A673 (cell line): Measurements from ENCODE around the gene PCDHB6. TPM values are rescaled to one million over a fixed set of nuclear protein-coding genes. Genes with fewer than 3 reads are reported as not detected.

Experiments used
- total RNA-seq: library from RNA; stranded (reverse); gene quantifications from 2 replicates; pipeline ENCODE4 v1.2.3, GENCODE V29; 2021

Gene PCDHB6
- total RNA-seq, 1 experiment from 2014 or later = 7.3 TPM

Other genes with a start within 250 kb of the PCDHB6 start
- 7.2 and 8.8 TPM in 2 replicates for gene PCDHAC1, start 223.8 kb upstream of the PCDHB6 start, total RNA-seq
- 6.8 and 7.1 TPM in 2 replicates for gene PCDHAC2, start 183.6 kb upstream of the PCDHB6 start, total RNA-seq
- gene PCDHB1, start 98.7 kb upstream of the PCDHB6 start, total RNA-seq = 0.04 and 0.06 TPM in 2 replicates
- 31.3 and 35.0 TPM in 2 replicates for gene PCDHB2, start 55.4 kb upstream of the PCDHB6 start, total RNA-seq
- gene PCDHB3, start 49.6 kb upstream of the PCDHB6 start, total RNA-seq = 2.6 and 4.9 TPM in 2 replicates
- gene PCDHB4, start 28.2 kb upstream of the PCDHB6 start, total RNA-seq = 2.4 and 2.7 TPM in 2 replicates
- 21.0 and 23.6 TPM in 2 replicates for gene PCDHB5, start 14.9 kb upstream of the PCDHB6 start, total RNA-seq
- gene PCDHB7, start 22.6 kb downstream of the PCDHB6 start, total RNA-seq = 2.0 and 2.3 TPM in 2 replicates
- gene PCDHB8, start 27.7 kb downstream of the PCDHB6 start, total RNA-seq = 7.7 and 8.5 TPM in 2 replicates
- gene PCDHB16, start 32.3 kb downstream of the PCDHB6 start, total RNA-seq = 11.3 and 12.8 TPM in 2 replicates
- gene PCDHB9, start 37.1 kb downstream of the PCDHB6 start, total RNA-seq = 5.6 and 7.9 TPM in 2 replicates
- 2.7 and 2.8 TPM in 2 replicates for gene PCDHB10, start 42.3 kb downstream of the PCDHB6 start, total RNA-seq
- 14.2 and 15.3 TPM in 2 replicates for gene PCDHB11, start 49.6 kb downstream of the PCDHB6 start, total RNA-seq
- 5.1 and 6.7 TPM in 2 replicates for gene PCDHB12, start 58.7 kb downstream of the PCDHB6 start, total RNA-seq
- 1.8 and 2.5 TPM in 2 replicates for gene PCDHB13, start 63.9 kb downstream of the PCDHB6 start, total RNA-seq
- 6.9 and 7.4 TPM in 2 replicates for gene PCDHB14, start 73.3 kb downstream of the PCDHB6 start, total RNA-seq
- 1.2 and 2.3 TPM in 2 replicates for gene PCDHB15, start 95.3 kb downstream of the PCDHB6 start, total RNA-seq
- gene SLC25A2, start 154.0 kb downstream of the PCDHB6 start, total RNA-seq = 0.88 and 1.0 TPM in 2 replicates
- gene TAF7, start 170.7 kb downstream of the PCDHB6 start, total RNA-seq = 73.4 and 78.3 TPM in 2 replicates
- gene PCDHGA1, start 180.5 kb downstream of the PCDHB6 start, total RNA-seq = 2.2 and 2.3 TPM in 2 replicates
- 1.5 and 1.8 TPM in 2 replicates for gene PCDHGA2, start 188.7 kb downstream of the PCDHB6 start, total RNA-seq
- 0.85 and 0.97 TPM in 2 replicates for gene PCDHGA3, start 193.8 kb downstream of the PCDHB6 start, total RNA-seq
- gene PCDHGB1, start 200.0 kb downstream of the PCDHB6 start, total RNA-seq = 7.6 TPM in 2 replicates
- gene PCDHGA4, start 205.0 kb downstream of the PCDHB6 start, total RNA-seq = 2.9 and 3.5 TPM in 2 replicates
- 6.2 and 6.5 TPM in 2 replicates for gene PCDHGB2, start 209.9 kb downstream of the PCDHB6 start, total RNA-seq
- 2.4 and 2.6 TPM in 2 replicates for gene PCDHGA5, start 214.1 kb downstream of the PCDHB6 start, total RNA-seq
- gene PCDHGB3, start 220.2 kb downstream of the PCDHB6 start, total RNA-seq = 3.3 and 3.4 TPM in 2 replicates
- 20.2 and 21.6 TPM in 2 replicates for gene PCDHGA6, start 223.8 kb downstream of the PCDHB6 start, total RNA-seq
- gene PCDHGA7, start 232.7 kb downstream of the PCDHB6 start, total RNA-seq = 9.6 and 10.9 TPM in 2 replicates
- gene PCDHGB4, start 237.6 kb downstream of the PCDHB6 start, total RNA-seq = 2.5 and 3.3 TPM in 2 replicates
- 2.2 and 2.6 TPM in 2 replicates for gene PCDHGA8, start 242.6 kb downstream of the PCDHB6 start, total RNA-seq
- 43.3 and 45.0 TPM in 2 replicates for gene PCDHGB5, start 247.9 kb downstream of the PCDHB6 start, total RNA-seq